ENCODE data around the gene AK8.

DNA sequence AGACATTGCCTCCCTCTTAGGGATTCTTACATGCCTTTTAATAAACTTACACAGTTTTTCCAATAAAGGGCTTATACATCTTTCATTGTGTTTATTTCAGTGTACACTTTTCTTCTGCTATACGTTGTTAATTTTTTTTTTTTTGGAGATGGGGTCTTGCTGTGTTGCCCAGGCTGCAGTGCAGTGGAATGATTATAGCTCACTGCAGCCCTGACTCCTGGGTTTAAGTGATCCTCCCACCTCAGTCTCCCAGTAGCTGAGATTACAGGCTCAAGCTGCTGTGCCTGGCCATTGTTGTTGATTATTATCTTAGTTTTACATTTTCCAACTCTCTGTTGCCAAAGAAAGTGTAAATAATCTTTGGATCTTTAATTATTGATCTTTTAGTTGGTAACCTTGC is 118.0 kb downstream of the AK8 start:
- TF ChIP-seq, protein P1, sequence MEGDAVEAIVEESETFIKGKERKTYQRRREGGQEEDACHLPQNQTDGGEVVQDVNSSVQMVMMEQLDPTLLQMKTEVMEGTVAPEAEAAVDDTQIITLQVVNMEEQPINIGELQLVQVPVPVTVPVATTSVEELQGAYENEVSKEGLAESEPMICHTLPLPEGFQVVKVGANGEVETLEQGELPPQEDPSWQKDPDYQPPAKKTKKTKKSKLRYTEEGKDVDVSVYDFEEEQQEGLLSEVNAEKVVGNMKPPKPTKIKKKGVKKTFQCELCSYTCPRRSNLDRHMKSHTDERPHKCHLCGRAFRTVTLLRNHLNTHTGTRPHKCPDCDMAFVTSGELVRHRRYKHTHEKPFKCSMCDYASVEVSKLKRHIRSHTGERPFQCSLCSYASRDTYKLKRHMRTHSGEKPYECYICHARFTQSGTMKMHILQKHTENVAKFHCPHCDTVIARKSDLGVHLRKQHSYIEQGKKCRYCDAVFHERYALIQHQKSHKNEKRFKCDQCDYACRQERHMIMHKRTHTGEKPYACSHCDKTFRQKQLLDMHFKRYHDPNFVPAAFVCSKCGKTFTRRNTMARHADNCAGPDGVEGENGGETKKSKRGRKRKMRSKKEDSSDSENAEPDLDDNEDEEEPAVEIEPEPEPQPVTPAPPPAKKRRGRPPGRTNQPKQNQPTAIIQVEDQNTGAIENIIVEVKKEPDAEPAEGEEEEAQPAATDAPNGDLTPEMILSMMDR (conservative IDR thresholded peaks at IDR 0.05; ENCODE audit: low read depth in 2 of 2) = no peak
- TF ChIP-seq CREB1 (CRISPR knock-in tag; IDR thresholded peaks at IDR 0.05; ENCODE audit: low read depth) (no peak), EZH2phosphoT487 (IDR thresholded peaks at IDR 0.05; ENCODE audit: unreplicated experiment) (no peak), EZH2 (IDR thresholded peaks at IDR 0.05; ENCODE audit: low read depth, unreplicated experiment) (no peak), POLR2AphosphoS5 (IDR thresholded peaks at IDR 0.05; ENCODE audit: low read depth) (no peak), JUNB (IDR thresholded peaks at IDR 0.05; ENCODE audit: unreplicated experiment) (no peak), NANOG (IDR thresholded peaks at IDR 0.05; ENCODE audit: borderline replicate concordance) (no peak), ZNF114 (CRISPR knock-in tag; IDR thresholded peaks at IDR 0.05) (no peak)
- TF ChIP-seq, protein P2, sequence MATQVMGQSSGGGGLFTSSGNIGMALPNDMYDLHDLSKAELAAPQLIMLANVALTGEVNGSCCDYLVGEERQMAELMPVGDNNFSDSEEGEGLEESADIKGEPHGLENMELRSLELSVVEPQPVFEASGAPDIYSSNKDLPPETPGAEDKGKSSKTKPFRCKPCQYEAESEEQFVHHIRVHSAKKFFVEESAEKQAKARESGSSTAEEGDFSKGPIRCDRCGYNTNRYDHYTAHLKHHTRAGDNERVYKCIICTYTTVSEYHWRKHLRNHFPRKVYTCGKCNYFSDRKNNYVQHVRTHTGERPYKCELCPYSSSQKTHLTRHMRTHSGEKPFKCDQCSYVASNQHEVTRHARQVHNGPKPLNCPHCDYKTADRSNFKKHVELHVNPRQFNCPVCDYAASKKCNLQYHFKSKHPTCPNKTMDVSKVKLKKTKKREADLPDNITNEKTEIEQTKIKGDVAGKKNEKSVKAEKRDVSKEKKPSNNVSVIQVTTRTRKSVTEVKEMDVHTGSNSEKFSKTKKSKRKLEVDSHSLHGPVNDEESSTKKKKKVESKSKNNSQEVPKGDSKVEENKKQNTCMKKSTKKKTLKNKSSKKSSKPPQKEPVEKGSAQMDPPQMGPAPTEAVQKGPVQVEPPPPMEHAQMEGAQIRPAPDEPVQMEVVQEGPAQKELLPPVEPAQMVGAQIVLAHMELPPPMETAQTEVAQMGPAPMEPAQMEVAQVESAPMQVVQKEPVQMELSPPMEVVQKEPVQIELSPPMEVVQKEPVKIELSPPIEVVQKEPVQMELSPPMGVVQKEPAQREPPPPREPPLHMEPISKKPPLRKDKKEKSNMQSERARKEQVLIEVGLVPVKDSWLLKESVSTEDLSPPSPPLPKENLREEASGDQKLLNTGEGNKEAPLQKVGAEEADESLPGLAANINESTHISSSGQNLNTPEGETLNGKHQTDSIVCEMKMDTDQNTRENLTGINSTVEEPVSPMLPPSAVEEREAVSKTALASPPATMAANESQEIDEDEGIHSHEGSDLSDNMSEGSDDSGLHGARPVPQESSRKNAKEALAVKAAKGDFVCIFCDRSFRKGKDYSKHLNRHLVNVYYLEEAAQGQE (IDR thresholded peaks at IDR 0.05; ENCODE audit: unreplicated experiment) = no peak

Measured in GM23338 (cell line).